Fibroblast of mammary gland (primary cell): ENCODE measurements around the gene NPDC1.
"Not testable (repeated sequence)": the region's sequence is repeated elsewhere in the genome, so short reads cannot be mapped to it uniquely, and the experiment has no call there.

Experiments
- DNase-seq: peaks from one replicate; pipeline ENCODE4 v3.0.0-alpha.2; 2010; ENCODE audit warnings: low read depth
- H3K4me3 ChIP-seq: 2 replicates; pipeline ENCODE4 v1.5.1; 2011; ENCODE audit warnings: low read depth, mild to moderate bottlenecking, low read length, moderate library complexity; ENCODE audit not compliant: control insufficient read depth
- TF ChIP-seq, protein P1 (sequence below): conservative IDR thresholded peaks from 2 replicates; pipeline ENCODE4 v1.5.1; 2011; ENCODE audit warnings: low read depth, low read length, inconsistent platforms; ENCODE audit not compliant: control insufficient read depth, insufficient read depth

NPDC1 gene

GRCh38 chr9:137037035-137037434, 8.9 kb downstream of the NPDC1 start:
- no peak for DNase-seq
- TF ChIP-seq, protein P1, sequence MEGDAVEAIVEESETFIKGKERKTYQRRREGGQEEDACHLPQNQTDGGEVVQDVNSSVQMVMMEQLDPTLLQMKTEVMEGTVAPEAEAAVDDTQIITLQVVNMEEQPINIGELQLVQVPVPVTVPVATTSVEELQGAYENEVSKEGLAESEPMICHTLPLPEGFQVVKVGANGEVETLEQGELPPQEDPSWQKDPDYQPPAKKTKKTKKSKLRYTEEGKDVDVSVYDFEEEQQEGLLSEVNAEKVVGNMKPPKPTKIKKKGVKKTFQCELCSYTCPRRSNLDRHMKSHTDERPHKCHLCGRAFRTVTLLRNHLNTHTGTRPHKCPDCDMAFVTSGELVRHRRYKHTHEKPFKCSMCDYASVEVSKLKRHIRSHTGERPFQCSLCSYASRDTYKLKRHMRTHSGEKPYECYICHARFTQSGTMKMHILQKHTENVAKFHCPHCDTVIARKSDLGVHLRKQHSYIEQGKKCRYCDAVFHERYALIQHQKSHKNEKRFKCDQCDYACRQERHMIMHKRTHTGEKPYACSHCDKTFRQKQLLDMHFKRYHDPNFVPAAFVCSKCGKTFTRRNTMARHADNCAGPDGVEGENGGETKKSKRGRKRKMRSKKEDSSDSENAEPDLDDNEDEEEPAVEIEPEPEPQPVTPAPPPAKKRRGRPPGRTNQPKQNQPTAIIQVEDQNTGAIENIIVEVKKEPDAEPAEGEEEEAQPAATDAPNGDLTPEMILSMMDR: no peak
- H3K4me3 ChIP-seq: no peak overlapping the region

DNA sequence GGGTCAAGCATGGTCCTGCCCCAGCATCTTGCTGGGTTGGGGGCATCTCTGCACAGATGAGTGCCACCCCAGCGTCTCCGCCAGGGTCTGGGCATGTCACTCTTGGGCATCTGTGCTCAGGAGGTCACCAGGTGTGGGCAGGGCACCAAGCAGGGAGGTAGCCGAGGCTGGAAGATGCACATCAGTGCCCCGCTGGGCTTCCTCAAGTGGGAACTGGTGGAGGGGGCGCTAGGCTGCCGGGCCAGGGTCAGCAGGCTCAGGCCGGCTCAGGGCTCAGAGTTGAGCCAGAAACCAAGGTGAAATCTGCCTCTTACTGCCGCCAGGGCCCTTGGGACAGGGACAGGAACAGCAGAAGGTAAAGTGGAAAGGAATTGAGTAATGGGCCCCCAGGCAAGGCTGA, 10.0 kb downstream of the NPDC1 start:
- H3K4me3 ChIP-seq: no peak overlapping the region
- TF ChIP-seq, protein P1: no peak
- no peak for DNase-seq

DNA sequence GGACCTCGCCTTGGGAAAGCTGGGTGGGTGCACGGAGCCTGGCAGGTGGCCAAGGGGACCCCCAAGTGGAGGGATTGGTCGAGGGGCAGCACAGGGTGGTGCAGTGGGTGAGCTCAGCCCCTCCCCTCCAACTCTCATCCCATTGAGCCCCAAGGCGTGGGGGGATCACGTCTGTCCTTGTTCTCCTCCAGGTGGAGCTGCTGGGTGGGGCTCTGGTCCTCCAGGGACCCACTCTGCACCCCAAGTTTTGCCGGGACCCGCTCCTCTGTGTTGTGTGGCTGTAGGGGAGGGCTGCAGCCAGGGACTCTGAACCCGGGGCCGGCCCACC, 10.5 kb downstream of the NPDC1 start:
- TF ChIP-seq, protein P1: no peak
- DNase-seq: no peak
- no peak overlapping the region for H3K4me3 ChIP-seq

DNA sequence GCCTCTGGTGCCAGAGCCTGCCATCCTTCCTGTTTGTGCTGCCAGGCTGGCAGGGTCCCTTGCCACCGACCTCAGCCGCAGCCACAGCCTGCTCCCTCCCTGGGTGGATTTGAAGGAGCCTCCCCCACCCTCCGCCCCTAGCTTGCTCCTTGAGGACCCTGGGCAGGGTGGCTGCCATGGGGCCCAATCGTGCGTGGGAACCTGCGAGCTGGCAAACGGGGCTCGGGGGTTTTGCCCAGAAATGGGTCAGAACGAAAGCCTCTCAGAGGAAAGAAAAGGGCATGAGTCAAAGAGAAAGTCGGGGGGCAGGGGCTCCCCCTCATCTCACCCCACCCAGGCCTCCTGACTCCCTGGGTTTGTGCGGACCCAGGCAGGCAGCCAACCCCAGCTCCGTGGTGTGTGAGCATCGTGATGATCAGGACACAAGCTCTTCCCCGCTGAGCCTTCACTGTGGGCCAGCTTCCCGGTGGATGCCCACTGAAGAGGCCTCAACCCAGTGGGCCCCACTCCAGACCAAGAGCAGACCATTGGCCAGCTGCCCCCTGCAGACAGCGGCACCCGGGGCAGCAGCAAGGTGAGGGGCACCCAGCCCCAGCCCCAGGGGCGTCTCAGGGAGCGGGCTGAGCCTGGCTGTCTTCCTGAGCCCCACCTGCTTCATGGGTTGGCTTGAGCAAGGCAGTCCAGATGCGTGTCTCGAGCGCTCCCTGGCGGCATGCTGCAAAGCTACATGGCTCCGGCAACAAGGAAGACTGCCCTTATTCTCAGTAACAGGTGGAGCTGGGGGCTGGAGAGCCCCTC, 11.1 kb downstream of the NPDC1 start:
- TF ChIP-seq, protein P1: peak; percentile 89
- no peak overlapping the region for H3K4me3 ChIP-seq
- peak; percentile 76 for DNase-seq

GRCh38 chr9:137034039-137034708, 11.8 kb downstream of the NPDC1 start:
- H3K4me3 ChIP-seq: no peak overlapping the region

GRCh38 chr9:137033481-137033880, 12.5 kb downstream of the NPDC1 start:
- not testable (repeated sequence) for DNase-seq, H3K4me3 ChIP-seq

More at GRCh38 chr9:137034039-137034708, 11.8 kb downstream of the NPDC1 start:
- TF ChIP-seq, protein P1: no peak
- no peak for DNase-seq

DNA sequence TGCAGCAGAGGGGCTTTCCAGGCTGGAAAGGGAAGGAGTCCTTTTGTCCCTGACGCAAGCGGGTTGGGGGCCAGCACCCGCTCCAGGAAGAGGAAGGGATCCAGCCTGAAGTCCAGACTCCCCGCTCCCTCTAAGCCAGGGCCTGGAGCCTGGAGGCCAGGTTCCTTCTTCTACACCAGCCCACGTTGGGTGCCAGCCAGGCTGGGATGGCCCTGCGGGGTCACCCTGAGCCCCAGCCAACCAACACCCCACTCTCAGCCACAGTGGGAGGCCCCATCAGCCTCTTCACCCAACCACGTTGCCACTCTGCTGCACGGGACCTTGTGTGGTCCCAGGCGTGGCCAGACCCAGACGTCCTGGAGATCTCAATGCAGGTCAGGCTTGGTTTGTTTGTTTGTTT, 13.1 kb downstream of the NPDC1 start:
- TF ChIP-seq, protein P1: no peak
- H3K4me3 ChIP-seq: no peak overlapping the region
- DNase-seq: no peak
